Skeletal muscle satellite cell (primary cell): ENCODE measurements around the gene TRPM1.
A peak's percentile ranks its signal among the peaks of the same experiment; 100 is the strongest.

ENCODE experiments used
- H3K27me3 ChIP-seq: 2 replicates; pipeline ENCODE4 v1.7.0; 2013; ENCODE audit warnings: low read length; ENCODE audit not compliant: control insufficient read depth, insufficient read depth
- H3K36me3 ChIP-seq: 2 replicates; pipeline ENCODE4 v1.7.0; 2013; ENCODE audit warnings: mild to moderate bottlenecking, control low read depth, low read length; ENCODE audit not compliant: insufficient read depth
- H3K4me1 ChIP-seq: 2 replicates; pipeline ENCODE4 v1.7.0; 2013; ENCODE audit warnings: low read length; ENCODE audit not compliant: control insufficient read depth, insufficient read depth
- H3K4me2 ChIP-seq: 2 replicates; pipeline ENCODE4 v1.7.0; 2013; ENCODE audit warnings: mild to moderate bottlenecking, low read length
- H3K4me3 ChIP-seq: 2 replicates; pipeline ENCODE4 v1.7.0; 2013; ENCODE audit warnings: low read length
- H3K9ac ChIP-seq: 2 replicates; pipeline ENCODE4 v1.7.0; 2013; ENCODE audit warnings: mild to moderate bottlenecking, low read depth, low read length, moderate library complexity
- H3K9me3 ChIP-seq: replicated peaks from 2 replicates; pipeline ENCODE4 v1.7.0; 2013; ENCODE audit warnings: mild to moderate bottlenecking, control low read depth, low read length

TRPM1 gene

GRCh38 chr15:31080591-31081014 lies 20.9 kb downstream of the TRPM1 start:
- Histone ChIP-seq H3K9me3 (no peaks in the 10 kb centered on the region), H3K36me3 (no peaks in the 10 kb centered on the region), H3K4me2 (peak overlapping the region; percentile 77), H3K4me1 (peaks cover 4% of the 10 kb centered on the region), H3K4me3 (peak overlapping the region; percentile 61), H3K9ac (no peak overlapping the region), H3K27me3 (peaks cover 45% of the 10 kb centered on the region)

GRCh38 chr15:31079519-31079918 lies 22.0 kb downstream of the TRPM1 start:
- Histone ChIP-seq H3K4me3 (no peak overlapping the region), H3K9me3 (no peaks in the 10 kb centered on the region), H3K27me3 (peaks cover 51% of the 10 kb centered on the region), H3K4me2 (no peak overlapping the region), H3K9ac (no peak overlapping the region), H3K36me3 (no peaks in the 10 kb centered on the region), H3K4me1 (peaks cover 4% of the 10 kb centered on the region)

- no peak overlapping the region for H3K9ac ChIP-seq
- peaks cover 50% of the 10 kb centered on the region for H3K27me3 ChIP-seq
- peaks cover 4% of the 10 kb centered on the region for H3K4me1 ChIP-seq
- no peaks in the 10 kb centered on the region for H3K9me3 ChIP-seq
- no peak overlapping the region for H3K4me2 ChIP-seq
- H3K4me3 ChIP-seq = no peak overlapping the region
- no peaks in the 10 kb centered on the region for H3K36me3 ChIP-seq
Observed at GRCh38 chr15:31078471-31078870, 23.1 kb downstream of the TRPM1 start.

GRCh38 chr15:31077941-31078340 lies 23.6 kb downstream of the TRPM1 start:
- H3K9me3 ChIP-seq = no peaks in the 10 kb centered on the region
- H3K4me2 ChIP-seq = no peak overlapping the region
- peaks cover 4% of the 10 kb centered on the region for H3K4me1 ChIP-seq
- H3K4me3 ChIP-seq = no peak overlapping the region
- no peaks in the 10 kb centered on the region for H3K36me3 ChIP-seq
- H3K27me3 ChIP-seq = peaks cover 49% of the 10 kb centered on the region
- no peak overlapping the region for H3K9ac ChIP-seq

- Histone ChIP-seq H3K4me3 (no peak overlapping the region), H3K9me3 (no peaks in the 10 kb centered on the region), H3K4me2 (no peak overlapping the region), H3K4me1 (peaks cover 4% of the 10 kb centered on the region), H3K36me3 (no peaks in the 10 kb centered on the region), H3K27me3 (peaks cover 48% of the 10 kb centered on the region), H3K9ac (no peak overlapping the region)
Observed at GRCh38 chr15:31077181-31077580, 24.3 kb downstream of the TRPM1 start.

GRCh38 chr15:31074321-31074720 lies 27.2 kb downstream of the TRPM1 start:
- no peak overlapping the region for H3K9ac ChIP-seq
- H3K36me3 ChIP-seq = no peaks in the 10 kb centered on the region
- H3K4me1 ChIP-seq = no peaks in the 10 kb centered on the region
- H3K4me3 ChIP-seq = no peak overlapping the region
- H3K27me3 ChIP-seq = peaks cover 46% of the 10 kb centered on the region
- no peaks in the 10 kb centered on the region for H3K9me3 ChIP-seq
- H3K4me2 ChIP-seq = no peak overlapping the region

GRCh38 chr15:31070867-31071266 lies 30.7 kb downstream of the TRPM1 start:
- Histone ChIP-seq H3K4me2 (no peak overlapping the region), H3K4me3 (no peak overlapping the region), H3K9me3 (no peaks in the 10 kb centered on the region), H3K9ac (no peak overlapping the region), H3K27me3 (peaks cover 17% of the 10 kb centered on the region), H3K36me3 (no peaks in the 10 kb centered on the region), H3K4me1 (peaks cover 4% of the 10 kb centered on the region)

GRCh38 chr15:31069360-31070000 lies 32.0 kb downstream of the TRPM1 start:
- Histone ChIP-seq H3K9me3 (no peaks in the 10 kb centered on the region), H3K4me1 (peaks cover 4% of the 10 kb centered on the region), H3K9ac (no peak overlapping the region), H3K4me3 (no peak overlapping the region), H3K27me3 (peaks cover 16% of the 10 kb centered on the region), H3K4me2 (peak overlapping the region; percentile 36), H3K36me3 (no peaks in the 10 kb centered on the region)

GRCh38 chr15:31067890-31068603 lies 33.5 kb downstream of the TRPM1 start:
- H3K36me3 ChIP-seq = no peaks in the 10 kb centered on the region
- peaks cover 17% of the 10 kb centered on the region for H3K27me3 ChIP-seq
- no peak overlapping the region for H3K9ac ChIP-seq
- H3K4me1 ChIP-seq = peaks cover 4% of the 10 kb centered on the region
- no peaks in the 10 kb centered on the region for H3K9me3 ChIP-seq
- no peak overlapping the region for H3K4me2 ChIP-seq
- H3K4me3 ChIP-seq = no peak overlapping the region

GRCh38 chr15:31065824-31066223 lies 35.7 kb downstream of the TRPM1 start:
- no peaks in the 10 kb centered on the region for H3K36me3 ChIP-seq

GRCh38 chr15:31062911-31063310 lies 38.6 kb downstream of the TRPM1 start:
- Histone ChIP-seq H3K36me3 (no peaks in the 10 kb centered on the region), H3K9me3 (no peaks in the 10 kb centered on the region), H3K27me3 (peaks cover 28% of the 10 kb centered on the region), H3K4me1 (no peaks in the 10 kb centered on the region), H3K4me3 (no peak overlapping the region), H3K9ac (no peak overlapping the region), H3K4me2 (no peak overlapping the region)

More at GRCh38 chr15:31065824-31066223, 35.7 kb downstream of the TRPM1 start:
- H3K4me2 ChIP-seq = no peak overlapping the region
- H3K9me3 ChIP-seq = no peaks in the 10 kb centered on the region
- H3K4me1 ChIP-seq = peaks cover 4% of the 10 kb centered on the region
- peaks cover 18% of the 10 kb centered on the region for H3K27me3 ChIP-seq
- H3K9ac ChIP-seq = no peak overlapping the region
- no peak overlapping the region for H3K4me3 ChIP-seq
